SK-N-SH (cell line): ENCODE data around the gene SPACA7. TPM values are rescaled to one million over a fixed set of nuclear protein-coding genes. Genes with fewer than 3 reads are reported as not detected.
A peak's percentile ranks its signal among the peaks of the same experiment; 100 is the strongest.

ENCODE experiments used
- CTCF ChIA-PET: fragments of 300-600, 350-600 bp; formaldehyde crosslinking; extraction: SDS; loops from one replicate; lab custom pipeline; 2021; lab: Yijun Ruan, JAX
- POLR2A ChIA-PET: fragments of 350-600 bp; sonication (Branson Sonifier 250); formaldehyde crosslinking; extraction: SDS; loops from one replicate; lab custom pipeline; 2020; ENCODE audit warnings: antibody characterized with exemption, inconsistent platforms; lab: Yijun Ruan, JAX
- DNase-seq: peaks from one replicate; pipeline ENCODE4 v3.0.0; 2012
- H2AFZ ChIP-seq: fragments of 200-600 bp; sonication (generic); 2 replicates; pipeline ENCODE4 v1.8.1; 2016; ENCODE audit warnings: antibody characterized with exemption, mild to moderate bottlenecking, low read depth
- H3F3A ChIP-seq: fragments of 200-600 bp; sonication (generic); replicated peaks from 2 replicates; pipeline ENCODE3; 2016; ENCODE audit warnings: antibody characterized with exemption, mild to moderate bottlenecking; ENCODE audit not compliant: insufficient read depth
- H3K27ac ChIP-seq, 2 experiments: fragments of 200-500 bp in 1 of 2; fragments of 200-600 bp in 1 of 2; sonication (Bioruptor generic) in 1 of 2; sonication (generic), shearing (Covaris generic) in 1 of 2; 2 replicates each; pipeline versions ENCODE4 v1.5.1 to v1.6.1; 2014 to 2016; ENCODE audit warnings: low read depth in 2 of 2, inconsistent platforms in 1 of 2, low read length in 1 of 2, mild to moderate bottlenecking in 1 of 2, mixed read lengths in 1 of 2
- H3K27me3 ChIP-seq: fragments of 200-600 bp; sonication (generic), shearing (Covaris generic); 2 replicates; pipeline ENCODE4 v1.6.1; 2016; ENCODE audit warnings: mixed run types; ENCODE audit not compliant: insufficient read depth
- H3K36me3 ChIP-seq, 2 experiments: fragments of 200-500 bp in 1 of 2; fragments of 200-600 bp in 1 of 2; sonication (Bioruptor generic) in 1 of 2; sonication (generic) in 1 of 2; replicated peaks in 1 of 2; 2 replicates each; pipeline versions ENCODE3 to v1.5.1; 2014 to 2016; ENCODE audit warnings: low read length in 1 of 2, mild to moderate bottlenecking in 1 of 2; ENCODE audit not compliant: insufficient read depth in 2 of 2, control insufficient read depth in 1 of 2
- H3K4me1 ChIP-seq, 2 experiments: fragments of 200-500 bp in 1 of 2; fragments of 200-600 bp in 1 of 2; sonication (Bioruptor generic) in 1 of 2; sonication (generic), shearing (Covaris generic) in 1 of 2; 2 replicates each; pipeline versions ENCODE4 v1.5.1 to v1.6.1; 2014 to 2016; ENCODE audit warnings: low read depth in 1 of 2, low read length in 1 of 2, mixed run types in 1 of 2; ENCODE audit not compliant: insufficient read depth in 2 of 2, control insufficient read depth in 1 of 2
- H3K4me2 ChIP-seq: fragments of 200-600 bp; sonication (generic), shearing (Covaris generic); 2 replicates; pipeline ENCODE4 v1.6.1; 2017; ENCODE audit warnings: mixed run types
- H3K4me3 ChIP-seq, 2 experiments: fragments of 200-500 bp in 1 of 2; fragments of 200-600 bp in 1 of 2; sonication (Bioruptor generic) in 1 of 2; sonication (generic), shearing (Covaris generic) in 1 of 2; 2 replicates each; pipeline versions ENCODE4 v1.5.1 to v1.8.1; 2014 to 2016; ENCODE audit warnings: low read depth in 2 of 2, inconsistent platforms in 1 of 2, low read length in 1 of 2, mild to moderate bottlenecking in 1 of 2, mixed read lengths in 1 of 2, moderate library complexity in 1 of 2
- H3K79me2 ChIP-seq: fragments of 200-600 bp; sonication (generic); 2 replicates; pipeline ENCODE4 v1.8.1; 2017; ENCODE audit warnings: mild to moderate bottlenecking; ENCODE audit not compliant: insufficient read depth
- H3K9ac ChIP-seq: fragments of 200-600 bp; sonication (generic); 2 replicates; pipeline ENCODE4 v1.6.1; 2017; ENCODE audit warnings: mixed run types
- H3K9me2 ChIP-seq: fragments of 200-600 bp; sonication (generic); 2 replicates; pipeline ENCODE4 v1.6.1; 2017; ENCODE audit warnings: mixed run types
- H3K9me3 ChIP-seq: fragments of 200-600 bp; sonication (generic); 2 replicates; pipeline ENCODE4 v1.6.1; 2017; ENCODE audit warnings: mixed run types, mild to moderate bottlenecking, moderate library complexity
- H4K20me1 ChIP-seq: fragments of 200-600 bp; sonication (generic); 2 replicates; pipeline ENCODE4 v1.6.1; 2017; ENCODE audit warnings: mild to moderate bottlenecking, mixed run types; ENCODE audit not compliant: insufficient read depth
- CHD2 ChIP-seq: fragments of 150-350 bp; IDR thresholded peaks from 2 replicates; pipeline ENCODE4 v1.6.1; 2018; ENCODE audit warnings: low read length; ENCODE audit not compliant: partially characterized antibody
- CTCF ChIP-seq: fragments of 200-600 bp; sonication (generic); IDR thresholded peaks from 2 replicates; pipeline ENCODE4 v1.6.1; 2017; ENCODE audit warnings: antibody characterized with exemption, mild to moderate bottlenecking, moderate library complexity
- ELF1 ChIP-seq: IDR thresholded peaks from 2 replicates; pipeline ENCODE4 v1.4.0; 2012
- NRF1 ChIP-seq: IDR thresholded peaks from 2 replicates; pipeline ENCODE4 v1.6.1; 2012; ENCODE audit warnings: low read depth, mild to moderate bottlenecking, low read length
- RCOR1 ChIP-seq: fragments of 150-350 bp; IDR thresholded peaks from 2 replicates; pipeline ENCODE4 v1.6.1; 2017; ENCODE audit warnings: antibody characterized with exemption, low read length
- REST ChIP-seq: IDR thresholded peaks from 2 replicates; pipeline ENCODE4 v1.6.1; 2012; ENCODE audit warnings: mild to moderate bottlenecking, low read depth, low read length, moderate library complexity
- SMC3 ChIP-seq: IDR thresholded peaks from 2 replicates; pipeline ENCODE4 v1.6.1; 2012; ENCODE audit warnings: low read depth, low read length, improper control_type of control experiment
- TEAD4 ChIP-seq: IDR thresholded peaks from 2 replicates; pipeline ENCODE4 v1.4.0; 2012; ENCODE audit warnings: mild to moderate bottlenecking, borderline replicate concordance; ENCODE audit not compliant: insufficient read depth
- USF1 ChIP-seq: IDR thresholded peaks from 2 replicates; pipeline ENCODE4 v1.4.0; 2012; ENCODE audit warnings: low read depth, borderline replicate concordance
- YY1 ChIP-seq: IDR thresholded peaks from 2 replicates; pipeline ENCODE4 v1.4.0; 2012; ENCODE audit warnings: low read depth, mild to moderate bottlenecking
- WGBS: methylation state at CpG from one replicate; pipeline ENCODE4 v1.1.6; 2017; ENCODE audit warnings: low lambda C conversion rate; 5-methylcytosine and 5-hydroxymethylcytosine counted together
- polyA plus RNA-seq, 3 experiments: library from polyadenylated mRNA; depleted of rRNA; stranded (reverse); fragments of >200 nt; gene quantifications; 2 replicates each; pipeline ENCODE4 v1.2.3, GENCODE V29; 2012

SPACA7 gene
- polyA plus RNA-seq, 1 of the 3 experiments (the other 2 are of a cell fraction) = not detected

GRCh38 chr13:112451512-112452379 is 75.6 kb downstream of the SPACA7 start:
- WGBS = 72% methylated on average over 32 of the region's 43 CpGs
- peak; percentile 21 for DNase-seq
- ChIA-PET POLR2A (no interaction called here), CTCF (interaction anchor here (0.9 to 1.2 kb wide), 2 partner anchors 8 to 154 kb away, joined by 3 to 4 read pairs; no protein-coding TSS in a partner anchor)
- H3K9me3 ChIP-seq = no peaks in the 10 kb centered on the region
- H3K9ac ChIP-seq = no peak overlapping the region
- no peak overlapping the region for H3K4me3 ChIP-seq
- no peaks in the 10 kb centered on the region for H3K27me3 ChIP-seq
- no peaks in the 10 kb centered on the region for H3K79me2 ChIP-seq
- H2AFZ ChIP-seq = no peak overlapping the region
- no peaks in the 10 kb centered on the region for H3K4me1 ChIP-seq
- no peaks in the 10 kb centered on the region for H3K9me2 ChIP-seq
- no peaks in the 10 kb centered on the region for H3K36me3 ChIP-seq
- H3F3A ChIP-seq = no peaks in the 10 kb centered on the region
- TF ChIP-seq SMC3 = no peak
- TF ChIP-seq NRF1 = no peak
- no peak for TF ChIP-seq TEAD4
- no peaks in the 10 kb centered on the region for H4K20me1 ChIP-seq
- H3K4me2 ChIP-seq = no peak overlapping the region
- no peak overlapping the region for H3K27ac ChIP-seq

GRCh38 chr13:112452380-112453206 is 76.4 kb downstream of the SPACA7 start:
- H3F3A ChIP-seq = no peaks in the 10 kb centered on the region
- CTCF ChIA-PET = interaction anchor here (0.6 to 1.2 kb wide), 2 partner anchors 9 to 121 kb away, joined by 3 to 4 read pairs; no protein-coding TSS in a partner anchor
- H3K9me2 ChIP-seq = no peaks in the 10 kb centered on the region
- no peaks in the 10 kb centered on the region for H4K20me1 ChIP-seq
- no peak overlapping the region for H3K4me3 ChIP-seq
- TF ChIP-seq YY1 (no peak), ELF1 (no peak), CHD2 (no peak), USF1 (no peak)
- TF ChIP-seq, all 33 proteins: peak for 0
- 64% methylated on average over 20 of the region's 36 CpGs for WGBS
- DNase-seq = no peak
- Histone ChIP-seq H3K79me2 (no peaks in the 10 kb centered on the region), H3K27me3 (no peaks in the 10 kb centered on the region), H2AFZ (no peak overlapping the region), H3K27ac (no peak overlapping the region), H3K9ac (no peak overlapping the region), H3K36me3 (no peaks in the 10 kb centered on the region), H3K9me3 (no peaks in the 10 kb centered on the region), H3K4me1 (no peaks in the 10 kb centered on the region), H3K4me2 (no peak overlapping the region)
- POLR2A ChIA-PET = no interaction called here

GRCh38 chr13:112453207-112453829 is 77.2 kb downstream of the SPACA7 start:
- 79% methylated on average over 12 of the region's 32 CpGs for WGBS
- H3K4me3 ChIP-seq = no peak overlapping the region
- H3K9me2 ChIP-seq = no peaks in the 10 kb centered on the region
- DNase-seq = no peak
- H3K9ac ChIP-seq = no peak overlapping the region
- no peak overlapping the region for H3K4me2 ChIP-seq
- H3K79me2 ChIP-seq = no peaks in the 10 kb centered on the region
- H4K20me1 ChIP-seq = no peaks in the 10 kb centered on the region
- ChIA-PET POLR2A (no interaction called here), CTCF (interaction anchor here (0.7 to 3.0 kb wide), 2 partner anchors 10 to 396 kb away, joined by 3 to 25 read pairs; no protein-coding TSS in a partner anchor)
- no peak overlapping the region for H3K27ac ChIP-seq
- H3K9me3 ChIP-seq = no peaks in the 10 kb centered on the region
- no peak overlapping the region for H2AFZ ChIP-seq
- H3K4me1 ChIP-seq = no peaks in the 10 kb centered on the region
- no peaks in the 10 kb centered on the region for H3K27me3 ChIP-seq
- no peaks in the 10 kb centered on the region for H3K36me3 ChIP-seq
- no peaks in the 10 kb centered on the region for H3F3A ChIP-seq
- TF ChIP-seq CTCF (no peak), USF1 (no peak), REST (no peak), RCOR1 (no peak), TEAD4 (no peak)
